ENCODE data around the gene GPC6.

GRCh38 chr13:94335761-94336526 is 1109.3 kb downstream of the GPC6 start:
- TF ChIP-seq ZNF518A (tag by site-specific recombination; conservative IDR thresholded peaks at IDR 0.05; ENCODE audit: low read depth) (no peak), PATZ1 (tag by site-specific recombination; IDR thresholded peaks at IDR 0.05) (no peak), ZNF157 (tag by site-specific recombination; IDR thresholded peaks at IDR 0.05) (no peak), ATF2 (tag by site-specific recombination; IDR thresholded peaks at IDR 0.05; ENCODE audit: low read depth) (no peak), ZNF404 (tag by site-specific recombination; IDR thresholded peaks at IDR 0.05) (no peak), CTCF (tag by site-specific recombination; IDR thresholded peaks at IDR 0.05) (no peak), TSHZ1 (tag by site-specific recombination; IDR thresholded peaks at IDR 0.05; ENCODE audit: borderline replicate concordance) (no peak), ZNF558 (tag by site-specific recombination; IDR thresholded peaks at IDR 0.05) (no peak)
